MM.1S (cell line): Measurements from ENCODE around the gene PRKAR1B.

Experiments used
- EZH2 ChIP-seq: fragments of 300-600 bp; sonication (generic); optimal IDR thresholded peaks from 2 replicates; pipeline ENCODE3; 2017; ENCODE audit warnings: low read depth, mild to moderate bottlenecking, antibody characterized with exemption, low read length, mixed read lengths
- TF ChIP-seq, protein P1 (sequence below): fragments of 300-600 bp; sonication (generic); IDR thresholded peaks from 2 replicates; pipeline ENCODE4 v1.5.1; 2016; ENCODE audit warnings: antibody characterized with exemption, low read length, mixed read lengths

DNA sequence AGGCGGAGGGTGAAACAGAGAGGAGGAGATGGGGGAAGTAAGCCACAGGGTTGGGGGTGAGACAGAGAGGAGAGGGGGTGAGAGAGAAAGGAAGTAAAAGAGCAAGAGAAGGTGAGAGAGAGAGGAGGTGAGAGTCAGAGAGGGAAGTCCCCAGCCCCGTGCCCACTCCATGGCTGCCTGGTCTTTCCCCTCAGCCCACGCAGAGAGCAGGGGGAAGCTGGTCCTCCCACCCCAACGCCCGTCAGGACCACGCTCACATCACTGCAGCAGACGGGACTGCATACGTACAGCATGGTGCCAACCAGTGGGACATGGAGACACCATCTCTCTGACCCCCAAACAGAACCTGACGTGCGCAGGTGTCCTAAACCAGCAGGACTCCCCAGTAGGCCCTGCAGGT is 195.3 kb downstream of the PRKAR1B start:
- TF ChIP-seq EZH2, result no peak
- TF ChIP-seq, protein P1, sequence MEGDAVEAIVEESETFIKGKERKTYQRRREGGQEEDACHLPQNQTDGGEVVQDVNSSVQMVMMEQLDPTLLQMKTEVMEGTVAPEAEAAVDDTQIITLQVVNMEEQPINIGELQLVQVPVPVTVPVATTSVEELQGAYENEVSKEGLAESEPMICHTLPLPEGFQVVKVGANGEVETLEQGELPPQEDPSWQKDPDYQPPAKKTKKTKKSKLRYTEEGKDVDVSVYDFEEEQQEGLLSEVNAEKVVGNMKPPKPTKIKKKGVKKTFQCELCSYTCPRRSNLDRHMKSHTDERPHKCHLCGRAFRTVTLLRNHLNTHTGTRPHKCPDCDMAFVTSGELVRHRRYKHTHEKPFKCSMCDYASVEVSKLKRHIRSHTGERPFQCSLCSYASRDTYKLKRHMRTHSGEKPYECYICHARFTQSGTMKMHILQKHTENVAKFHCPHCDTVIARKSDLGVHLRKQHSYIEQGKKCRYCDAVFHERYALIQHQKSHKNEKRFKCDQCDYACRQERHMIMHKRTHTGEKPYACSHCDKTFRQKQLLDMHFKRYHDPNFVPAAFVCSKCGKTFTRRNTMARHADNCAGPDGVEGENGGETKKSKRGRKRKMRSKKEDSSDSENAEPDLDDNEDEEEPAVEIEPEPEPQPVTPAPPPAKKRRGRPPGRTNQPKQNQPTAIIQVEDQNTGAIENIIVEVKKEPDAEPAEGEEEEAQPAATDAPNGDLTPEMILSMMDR, result no peak
